Vagina (tissue), 2 donors: Measurements from ENCODE around the gene EVA1C.

Experiments used
- POLR2A ChIP-seq, 2 donors: fragments of 450-650 bp; IDR thresholded peaks; one replicate each; pipeline ENCODE4 v1.6.1; 2017; ENCODE audit warnings: antibody characterized with exemption in 2 of 2, mild to moderate bottlenecking in 2 of 2, moderate library complexity in 2 of 2
- TF ChIP-seq, protein P1 (sequence below), 3 experiments: fragments of 450-650 bp in 2 of 3; fragments of 200-600 bp in 1 of 3; sonication (generic) in 1 of 3; IDR thresholded peaks; one replicate each; pipeline ENCODE4 v1.5.1; 2017 to 2019; ENCODE audit warnings: antibody characterized with exemption in 3 of 3, mild to moderate bottlenecking in 2 of 3, moderate library complexity in 2 of 3

DNA sequence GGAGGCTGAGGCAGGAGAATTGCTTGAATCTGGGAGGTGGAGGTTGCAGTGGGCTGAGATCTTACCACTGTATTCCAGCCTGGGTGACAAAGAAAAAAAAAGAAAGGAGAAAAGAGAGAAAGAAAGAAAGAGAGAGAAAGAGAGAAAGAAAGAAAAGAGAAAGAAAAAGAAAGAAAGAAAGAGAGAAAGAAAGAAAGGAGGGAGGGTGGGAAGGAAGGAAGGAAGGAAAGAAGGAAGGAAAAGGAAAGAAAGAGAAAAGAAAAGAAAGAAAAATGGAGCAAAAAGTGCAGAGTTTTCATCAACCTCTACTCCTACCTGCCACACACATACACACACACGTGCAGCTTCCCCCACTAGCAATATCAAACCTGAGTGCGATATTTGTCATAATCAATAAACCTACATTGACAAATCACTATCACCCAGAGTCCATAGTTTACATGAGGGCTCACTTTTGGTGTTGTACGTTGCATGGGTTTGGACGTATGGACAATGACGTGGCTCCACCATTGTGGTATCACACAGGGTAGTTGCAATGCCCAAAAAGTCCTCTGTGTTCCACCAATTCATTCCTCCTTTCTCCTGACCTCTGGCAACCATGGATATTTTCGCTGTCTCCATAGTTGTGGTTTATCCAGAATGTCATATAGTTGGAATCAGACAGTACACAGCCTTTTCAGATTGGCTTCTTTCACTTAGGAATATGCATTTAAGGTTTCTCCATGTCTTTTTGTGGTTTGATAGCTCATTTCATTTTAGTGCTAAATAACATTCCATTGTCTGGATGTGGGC, 36.5 kb downstream of the EVA1C start:
- TF ChIP-seq, protein P1, sequence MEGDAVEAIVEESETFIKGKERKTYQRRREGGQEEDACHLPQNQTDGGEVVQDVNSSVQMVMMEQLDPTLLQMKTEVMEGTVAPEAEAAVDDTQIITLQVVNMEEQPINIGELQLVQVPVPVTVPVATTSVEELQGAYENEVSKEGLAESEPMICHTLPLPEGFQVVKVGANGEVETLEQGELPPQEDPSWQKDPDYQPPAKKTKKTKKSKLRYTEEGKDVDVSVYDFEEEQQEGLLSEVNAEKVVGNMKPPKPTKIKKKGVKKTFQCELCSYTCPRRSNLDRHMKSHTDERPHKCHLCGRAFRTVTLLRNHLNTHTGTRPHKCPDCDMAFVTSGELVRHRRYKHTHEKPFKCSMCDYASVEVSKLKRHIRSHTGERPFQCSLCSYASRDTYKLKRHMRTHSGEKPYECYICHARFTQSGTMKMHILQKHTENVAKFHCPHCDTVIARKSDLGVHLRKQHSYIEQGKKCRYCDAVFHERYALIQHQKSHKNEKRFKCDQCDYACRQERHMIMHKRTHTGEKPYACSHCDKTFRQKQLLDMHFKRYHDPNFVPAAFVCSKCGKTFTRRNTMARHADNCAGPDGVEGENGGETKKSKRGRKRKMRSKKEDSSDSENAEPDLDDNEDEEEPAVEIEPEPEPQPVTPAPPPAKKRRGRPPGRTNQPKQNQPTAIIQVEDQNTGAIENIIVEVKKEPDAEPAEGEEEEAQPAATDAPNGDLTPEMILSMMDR (IDR thresholded peaks at IDR 0.05): no peak
- TF ChIP-seq POLR2A (IDR thresholded peaks at IDR 0.05): no peak
